ENCODE measurements around the gene NOP16.

GRCh38 chr5:176405656-176406435 is 17.4 kb upstream of the NOP16 start:
- TF ChIP-seq CTCF (IDR thresholded peaks at IDR 0.05; ENCODE audit: poor library complexity): no peak
- TF ChIP-seq EZH2 (IDR thresholded peaks at IDR 0.05; ENCODE audit: borderline replicate concordance): no peak
- TF ChIP-seq EZH2phosphoT487 (IDR thresholded peaks at IDR 0.05; ENCODE audit: low read depth, severe bottlenecking, unreplicated experiment): no peak
